Epithelial cell of prostate (primary cell): ENCODE data around the gene FAM163B.
"Not testable (repeated sequence)": the region's sequence is repeated elsewhere in the genome, so short reads cannot be mapped to it uniquely, and the experiment has no call there.

Experiments used
- DNase-seq: peaks from one replicate; pipeline ENCODE4 v3.0.0-alpha.2; 2011; ENCODE audit warnings: low read depth, low spot score
- H3K27ac ChIP-seq: fragments of 450-650 bp; 2 replicates; pipeline ENCODE4 v1.5.1; 2017; ENCODE audit warnings: mild to moderate bottlenecking

FAM163B gene

DNA sequence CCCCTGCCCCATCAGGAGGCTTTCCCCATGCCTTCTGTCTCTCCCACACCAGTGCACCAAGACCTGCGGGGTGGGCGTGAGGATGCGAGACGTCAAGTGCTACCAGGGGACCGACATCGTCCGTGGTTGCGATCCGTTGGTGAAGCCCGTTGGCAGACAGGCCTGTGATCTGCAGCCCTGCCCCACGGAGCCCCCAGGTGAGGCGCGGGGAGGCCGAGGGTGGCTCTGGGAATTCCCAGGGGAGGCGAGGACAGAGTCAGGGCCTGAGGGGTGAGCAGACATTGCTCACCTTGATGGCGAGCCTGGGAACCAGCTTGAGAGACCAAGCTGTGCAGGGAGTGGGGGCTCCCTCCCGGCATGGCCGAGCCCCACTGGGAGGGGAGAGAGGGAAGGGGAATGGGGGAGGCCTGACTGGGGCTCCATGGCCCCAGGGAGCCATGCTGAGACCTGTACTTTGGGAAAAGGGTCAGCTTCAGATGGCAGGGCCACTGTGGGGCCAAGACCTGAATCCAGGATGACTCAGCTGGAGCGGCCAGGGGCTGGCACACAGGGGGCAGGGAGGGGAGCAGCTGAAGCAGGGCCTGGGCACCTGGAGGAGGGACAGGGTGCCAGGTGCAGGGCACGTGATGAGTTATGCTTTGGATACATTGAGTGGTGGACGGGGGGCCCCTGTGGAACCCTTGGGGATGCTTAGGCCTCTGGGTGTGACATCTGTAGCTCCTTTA lies 35.2 kb downstream of the FAM163B start:
- no peak overlapping the region for H3K27ac ChIP-seq

DNA sequence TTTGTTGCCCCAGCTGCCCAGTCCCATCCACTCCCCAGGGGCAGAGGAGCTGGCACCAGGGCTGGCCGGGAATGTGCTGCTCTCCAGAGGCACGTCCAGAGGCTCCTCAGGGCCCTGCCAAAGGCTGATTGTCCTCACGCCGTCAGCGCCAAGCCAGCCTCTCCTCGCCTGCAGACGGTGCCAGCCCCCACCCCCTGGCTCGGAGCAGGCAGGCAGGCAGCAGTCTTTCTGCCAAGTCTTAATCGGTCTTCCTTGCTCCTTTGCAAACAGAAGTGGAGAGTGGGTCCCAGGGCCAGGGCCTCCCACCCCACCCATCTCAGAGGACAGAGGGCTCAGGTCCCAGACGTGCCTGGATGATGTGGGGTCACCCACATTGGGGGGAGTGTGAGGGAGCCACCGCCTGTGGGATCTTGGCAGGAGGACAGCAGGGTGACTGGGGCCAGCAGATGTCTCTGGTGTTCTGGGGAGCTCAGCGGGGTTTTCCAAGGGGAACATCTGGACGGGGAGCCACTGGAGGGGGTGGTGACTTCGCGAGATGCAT lies 36.3 kb downstream of the FAM163B start:
- no peak overlapping the region for H3K27ac ChIP-seq
- DNase-seq = no peak

More for the DNA sequence above, 35.2 kb downstream of the FAM163B start:
- no peak for DNase-seq

DNA sequence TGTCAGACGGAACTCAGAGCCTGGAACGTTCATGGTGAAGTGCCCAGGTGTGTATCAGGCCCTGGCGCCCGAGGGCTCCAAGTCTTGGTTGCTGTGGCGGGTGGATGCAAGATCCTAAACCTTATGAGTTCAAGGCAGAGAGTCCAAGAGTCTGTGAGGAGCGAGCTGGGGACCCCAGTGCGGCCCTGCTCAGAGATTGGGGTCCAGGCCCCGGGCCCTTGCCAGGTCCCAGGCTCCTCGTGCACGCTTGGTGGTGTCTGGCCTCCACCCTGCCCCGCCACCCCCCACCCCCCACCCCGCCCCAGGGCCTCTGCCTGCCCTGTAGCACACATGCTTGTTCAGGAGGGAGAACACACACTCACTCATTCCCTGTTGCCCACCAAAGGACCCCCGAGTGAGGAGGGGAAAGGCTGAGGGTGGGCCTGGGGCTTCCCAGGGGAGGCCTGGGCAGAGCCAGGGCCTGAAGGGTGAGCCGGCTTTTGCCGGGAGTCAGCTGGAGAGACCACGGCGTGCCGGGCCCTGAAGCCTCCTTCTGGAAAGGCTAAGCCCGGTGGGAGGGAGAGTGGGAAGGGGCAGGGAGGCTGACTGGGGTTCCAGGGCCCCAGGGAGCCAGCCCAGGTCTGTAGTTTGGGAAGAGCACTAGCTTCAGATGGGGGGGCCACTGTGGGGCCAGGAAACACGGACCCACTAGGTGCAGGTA lies 37.1 kb downstream of the FAM163B start:
- no peak overlapping the region for H3K27ac ChIP-seq
- DNase-seq = no peak

DNA sequence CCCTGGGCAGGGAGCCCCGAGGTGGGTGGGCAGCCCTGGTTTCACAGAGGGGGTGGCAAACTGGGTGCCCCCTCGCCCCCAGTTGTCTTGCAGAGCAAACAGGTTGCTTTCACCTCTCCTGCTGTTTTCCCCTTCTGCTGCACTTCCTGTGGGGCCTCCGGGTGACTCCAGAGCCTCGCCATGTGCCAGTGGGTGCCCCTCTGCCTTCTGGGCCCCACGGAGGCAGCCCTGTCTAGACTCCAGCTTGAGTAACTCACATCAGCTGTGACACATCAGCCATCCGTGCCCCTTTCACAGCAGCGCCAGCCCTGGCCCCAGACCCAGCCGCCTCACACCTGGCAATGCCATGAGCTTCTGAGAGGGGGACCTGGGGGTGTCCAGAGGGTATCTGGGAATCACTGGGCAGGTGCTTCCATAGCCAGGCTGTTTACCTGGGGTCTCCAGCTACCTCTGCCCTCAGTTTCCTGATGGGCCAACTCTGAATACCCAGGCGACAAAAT lies 37.7 kb downstream of the FAM163B start:
- H3K27ac ChIP-seq = no peak overlapping the region
- no peak for DNase-seq

DNA sequence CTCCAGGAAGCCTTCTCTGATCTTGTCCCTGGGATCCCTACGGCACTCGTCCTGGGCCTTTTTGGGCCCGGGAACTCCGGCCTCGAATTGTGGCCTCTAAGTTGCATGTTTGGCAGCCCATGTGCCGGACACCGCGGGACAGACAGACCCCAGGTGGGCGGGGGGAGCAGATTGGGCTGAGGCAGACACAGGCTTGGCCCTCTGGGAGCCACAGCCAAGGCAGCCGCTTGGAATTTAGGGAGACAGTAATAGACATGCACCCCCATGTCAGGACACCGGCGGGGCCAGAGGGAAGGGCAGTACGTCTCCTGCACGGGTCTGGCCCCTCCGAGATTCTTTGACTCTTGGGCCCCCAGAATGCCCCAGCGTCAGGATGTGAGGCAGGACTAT lies 38.5 kb downstream of the FAM163B start:
- no peak overlapping the region for H3K27ac ChIP-seq
- DNase-seq = no peak

DNA sequence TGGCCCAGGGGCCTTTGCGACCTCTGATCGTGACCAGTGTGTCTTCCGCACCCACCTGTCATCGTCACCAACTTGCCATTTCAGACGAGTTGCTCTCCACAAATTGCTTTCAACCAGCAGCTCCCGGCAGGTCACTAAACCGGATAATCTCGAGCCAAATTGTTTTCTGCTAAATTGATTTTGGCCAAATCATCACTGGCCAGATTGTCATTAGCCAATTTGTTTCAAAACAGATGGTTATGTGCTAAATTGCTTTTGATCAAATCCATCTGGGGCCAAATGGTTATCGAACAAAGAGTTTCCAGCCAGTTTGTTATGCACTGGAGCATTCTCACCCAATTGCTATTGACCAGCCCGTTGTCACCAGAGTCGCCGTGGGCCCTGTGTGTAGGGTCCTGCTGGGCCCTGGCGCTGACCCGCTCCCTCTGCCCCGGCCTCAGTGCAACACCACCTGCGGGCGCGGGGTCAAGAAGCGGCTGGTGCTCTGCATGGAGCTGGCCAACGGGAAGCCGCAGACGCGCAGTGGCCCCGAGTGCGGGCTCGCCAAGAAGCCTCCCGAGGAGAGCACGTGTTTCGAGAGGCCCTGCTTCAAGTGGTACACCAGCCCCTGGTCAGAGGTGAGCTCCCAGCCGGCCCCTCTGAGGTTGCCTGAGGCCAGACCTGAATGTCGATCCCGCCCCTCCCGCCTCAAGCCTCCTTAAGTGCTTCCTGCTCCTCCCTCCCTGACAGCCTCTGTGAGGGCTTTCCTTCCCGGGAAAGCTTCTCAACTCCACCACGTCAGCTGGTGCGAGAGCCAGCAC lies 39.1 kb downstream of the FAM163B start:
- DNase-seq = no peak

DNA sequence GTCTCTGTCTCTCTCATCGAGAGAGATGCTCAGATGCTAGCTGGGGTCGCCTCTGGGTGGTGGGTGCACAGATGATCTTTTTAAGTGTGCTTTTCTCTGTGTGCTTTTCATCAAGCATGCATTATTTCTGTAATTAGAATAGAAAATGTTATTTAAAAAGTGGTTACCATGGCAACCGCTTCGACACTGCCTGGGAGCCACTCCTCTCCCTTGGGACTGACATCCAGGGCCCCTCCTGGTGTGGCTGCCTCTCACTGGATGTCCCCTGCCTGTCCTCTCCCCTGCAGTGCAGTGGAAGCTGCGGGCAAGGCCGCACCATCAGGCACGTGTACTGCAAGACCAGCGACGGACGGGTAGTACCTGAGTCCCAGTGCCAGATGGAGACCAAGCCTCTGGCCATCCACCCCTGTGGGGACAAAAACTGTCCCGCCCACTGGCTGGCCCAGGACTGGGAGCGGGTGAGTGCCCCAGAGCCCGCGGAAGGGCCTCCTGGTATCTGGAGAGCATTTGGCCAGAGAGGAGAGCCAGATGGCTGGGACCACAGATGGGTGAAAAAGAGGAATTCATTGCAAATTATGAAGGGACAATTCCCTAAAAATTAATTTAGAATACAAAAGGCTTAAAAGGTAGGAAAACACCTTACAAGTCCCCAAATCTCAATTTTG lies 39.9 kb downstream of the FAM163B start:
- no peak for DNase-seq
- H3K27ac ChIP-seq = no peak overlapping the region

More for the DNA sequence above, 39.1 kb downstream of the FAM163B start:
- H3K27ac ChIP-seq = no peak overlapping the region

DNA sequence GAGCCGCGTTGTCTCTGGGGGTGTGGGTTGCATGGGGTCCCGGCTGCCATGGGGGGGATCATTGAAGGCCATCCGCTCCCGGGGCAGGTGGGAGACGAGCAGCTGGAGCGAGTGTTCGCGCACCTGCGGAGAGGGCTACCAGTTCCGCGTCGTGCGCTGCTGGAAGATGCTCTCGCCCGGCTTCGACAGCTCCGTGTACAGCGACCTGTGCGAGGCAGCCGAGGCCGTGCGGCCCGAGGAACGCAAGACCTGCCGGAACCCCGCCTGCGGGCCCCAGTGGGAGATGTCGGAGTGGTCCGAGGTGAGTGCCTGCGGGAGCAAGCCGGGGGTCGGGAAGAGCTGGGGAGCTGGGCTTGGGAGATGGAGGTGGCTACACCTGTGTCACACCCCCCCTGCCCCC lies 41.0 kb downstream of the FAM163B start:
- DNase-seq = no peak

DNA sequence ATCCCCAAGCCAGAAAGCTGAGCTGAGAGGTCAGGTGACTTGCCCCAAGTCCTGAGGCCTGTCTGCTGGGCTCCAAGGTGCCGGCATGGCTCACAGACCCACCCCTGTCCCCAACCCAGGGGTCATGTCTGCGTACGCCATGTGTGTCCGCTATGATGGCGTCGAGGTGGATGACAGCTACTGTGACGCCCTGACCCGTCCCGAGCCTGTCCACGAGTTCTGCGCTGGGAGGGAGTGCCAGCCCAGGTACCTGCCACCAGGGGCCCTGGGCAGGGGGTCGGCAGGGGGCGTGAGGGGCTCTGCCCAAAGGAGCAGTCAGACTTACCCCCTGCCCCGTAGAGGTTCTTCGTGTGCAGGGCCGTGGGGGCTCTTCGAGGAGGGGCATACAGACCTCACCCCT lies 42.4 kb downstream of the FAM163B start:
- no peak overlapping the region for H3K27ac ChIP-seq
- no peak for DNase-seq

More for the DNA sequence above, 41.0 kb downstream of the FAM163B start:
- H3K27ac ChIP-seq = no peak overlapping the region

DNA sequence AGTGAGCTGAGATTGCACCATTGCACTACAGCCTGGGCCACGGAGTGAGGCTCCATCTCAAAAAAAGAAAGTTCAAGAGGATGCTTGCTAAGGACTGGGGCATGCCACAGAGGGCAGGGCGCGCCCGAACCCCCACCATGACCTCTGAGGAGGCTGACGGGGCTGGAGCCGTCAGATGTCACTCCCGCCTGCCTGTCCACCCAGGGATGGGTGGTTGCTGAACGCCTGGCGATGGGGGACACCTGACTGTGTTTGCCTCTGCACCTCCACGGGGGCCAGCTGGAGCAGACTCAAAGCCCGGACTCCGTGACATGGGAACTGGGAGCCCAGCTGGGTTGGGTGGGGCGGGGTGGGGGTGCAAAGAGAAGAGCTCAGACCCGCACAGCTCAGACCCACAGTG lies 42.8 kb downstream of the FAM163B start:
- DNase-seq = no peak
- H3K27ac ChIP-seq = no peak overlapping the region

DNA sequence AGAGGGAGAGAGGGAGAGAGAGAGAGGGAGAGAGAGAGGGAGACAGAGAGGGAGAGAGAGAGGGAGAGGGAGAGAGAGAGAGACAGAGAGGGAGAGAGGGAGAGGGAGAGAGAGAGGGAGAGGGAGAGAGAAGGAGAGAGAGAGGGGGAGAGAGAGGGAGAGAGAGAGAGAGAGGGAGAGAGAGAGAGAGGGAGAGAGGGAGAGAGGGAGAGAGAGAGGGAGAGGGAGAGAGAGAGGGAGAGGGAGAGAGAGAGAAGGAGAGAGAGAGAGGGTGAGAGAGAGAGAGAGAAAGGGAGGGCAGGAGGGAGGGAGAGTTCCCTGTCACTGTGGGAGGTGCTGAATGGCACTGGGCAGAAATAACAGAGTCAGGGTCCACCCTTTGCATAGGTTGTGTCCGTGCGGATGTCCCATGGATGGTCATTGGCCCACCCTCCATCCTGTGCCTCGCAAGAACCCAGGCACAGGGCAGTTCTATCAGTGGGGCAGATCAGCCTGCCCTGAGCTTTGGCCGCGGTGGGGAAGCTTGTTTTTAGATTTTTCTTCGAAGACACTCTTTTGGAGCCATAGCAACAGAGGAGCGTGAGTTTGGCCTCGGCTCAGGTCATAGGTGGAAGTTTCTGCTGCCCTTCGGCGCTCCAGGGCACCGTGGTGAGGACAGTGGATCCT lies 44.6 kb downstream of the FAM163B start:
- no peak overlapping the region for H3K27ac ChIP-seq
- DNase-seq = no peak

DNA sequence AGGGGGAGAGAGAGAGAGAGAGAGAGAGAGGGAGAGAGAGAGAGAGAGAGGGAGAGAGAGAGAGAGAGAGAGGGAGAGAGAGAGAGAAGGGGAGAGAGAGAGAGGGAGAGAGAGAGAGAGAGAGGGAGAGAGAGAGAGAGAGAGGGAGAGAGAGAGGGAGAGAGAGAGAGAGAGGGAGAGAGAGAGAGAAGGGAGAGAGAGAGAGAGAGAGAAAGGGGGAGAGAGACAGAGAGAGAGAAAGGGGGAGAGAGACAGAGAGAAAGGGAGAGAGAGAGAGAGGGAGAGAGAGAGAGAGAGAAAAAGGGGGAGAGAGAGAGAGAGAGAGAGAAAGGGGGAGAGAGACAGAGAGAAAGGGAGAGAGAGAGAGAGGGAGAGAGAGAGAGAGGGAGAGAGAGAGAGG lies 45.4 kb downstream of the FAM163B start:
- DNase-seq = not testable (repeated sequence)

DNA sequence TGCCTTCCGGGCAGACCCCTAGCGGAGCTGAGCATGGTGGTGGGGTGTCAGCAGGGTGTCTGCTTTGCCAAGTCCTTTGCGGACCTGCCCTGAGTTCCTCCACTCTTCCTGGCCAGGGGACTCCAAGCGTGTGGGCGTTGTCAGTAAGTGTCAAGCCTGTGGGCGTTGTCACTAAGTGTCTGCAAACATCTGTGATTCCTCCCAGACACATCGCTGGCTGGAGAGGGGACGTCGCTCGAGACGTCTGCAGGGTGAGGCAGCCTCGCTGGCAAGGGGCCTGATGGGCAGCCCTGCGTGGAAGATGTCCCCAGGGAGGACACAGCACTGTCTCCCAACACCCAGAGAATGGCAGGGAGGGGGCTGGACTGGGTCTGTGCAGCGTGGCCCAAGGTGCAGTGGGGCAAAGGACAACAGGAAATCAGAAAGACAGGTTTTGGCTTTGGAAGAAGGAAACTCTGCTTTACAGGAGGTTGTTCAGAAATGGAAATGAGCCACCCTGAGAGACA lies 45.8 kb downstream of the FAM163B start:
- DNase-seq = no peak

More for the DNA sequence above, 45.4 kb downstream of the FAM163B start:
- not testable (repeated sequence) for H3K27ac ChIP-seq

DNA sequence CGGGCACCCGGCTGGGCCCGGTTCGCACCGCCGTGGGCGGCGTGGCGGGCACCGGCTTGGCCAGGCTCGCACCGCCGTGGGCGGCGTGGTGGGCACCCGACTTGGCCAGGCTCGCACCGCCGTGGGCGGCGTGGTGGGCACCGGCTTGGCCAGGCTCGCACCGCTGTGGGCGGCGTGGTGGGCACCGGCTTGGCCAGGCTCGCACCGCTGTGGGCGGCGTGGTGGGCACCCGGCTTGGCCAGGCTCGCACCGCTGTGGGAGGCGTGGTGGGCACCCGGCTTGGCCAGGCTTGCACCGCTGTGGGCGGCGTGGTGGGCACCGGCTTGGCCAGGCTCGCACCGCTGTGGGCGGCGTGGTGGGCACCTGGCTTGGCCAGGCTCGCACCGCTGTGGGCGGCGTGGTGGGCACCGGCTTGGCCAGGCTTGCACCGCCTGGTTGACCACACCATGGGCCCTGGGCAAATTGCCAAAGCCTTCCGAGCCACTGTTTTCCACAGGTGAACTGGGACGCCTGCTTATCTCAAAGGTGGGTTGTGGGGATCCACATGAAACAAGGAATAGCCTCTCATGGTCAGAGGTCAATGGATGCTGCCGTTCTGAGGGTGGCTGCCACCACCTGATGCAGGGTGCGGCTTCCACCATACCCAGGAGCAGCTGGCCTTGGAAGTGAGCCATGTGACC lies 46.4 kb downstream of the FAM163B start:
- no peak overlapping the region for H3K27ac ChIP-seq
- no peak for DNase-seq

More for the DNA sequence above, 45.8 kb downstream of the FAM163B start:
- no peak overlapping the region for H3K27ac ChIP-seq

DNA sequence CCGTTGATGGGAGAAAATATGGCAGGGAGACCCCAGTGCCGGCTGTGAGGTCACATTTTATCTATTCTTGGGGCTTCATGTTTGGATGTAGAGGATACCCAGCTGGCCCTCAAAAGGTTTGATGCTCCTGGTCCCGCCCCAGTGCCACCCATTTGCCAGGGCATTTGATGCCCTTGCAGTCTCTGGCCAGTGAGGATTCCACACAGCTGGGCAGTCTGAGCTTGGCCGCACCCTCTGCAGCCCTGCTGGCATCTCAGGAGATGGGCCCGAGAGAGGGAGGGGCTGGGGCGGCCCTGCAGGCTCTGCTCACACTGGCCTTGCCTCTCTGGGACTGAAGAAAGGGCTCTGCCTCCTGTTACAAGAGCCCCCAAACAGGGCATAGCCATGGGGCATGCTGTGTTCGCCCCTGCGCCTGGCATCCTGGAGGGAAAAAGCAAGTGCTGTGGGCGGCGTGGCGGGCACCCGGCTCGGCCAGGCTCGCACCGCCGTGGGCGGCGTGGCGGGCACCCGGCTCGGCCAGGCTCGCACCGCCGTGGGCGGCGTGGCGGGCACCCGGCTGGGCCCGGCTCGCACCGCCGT lies 47.1 kb downstream of the FAM163B start:
- DNase-seq = no peak
- H3K27ac ChIP-seq = no peak overlapping the region

DNA sequence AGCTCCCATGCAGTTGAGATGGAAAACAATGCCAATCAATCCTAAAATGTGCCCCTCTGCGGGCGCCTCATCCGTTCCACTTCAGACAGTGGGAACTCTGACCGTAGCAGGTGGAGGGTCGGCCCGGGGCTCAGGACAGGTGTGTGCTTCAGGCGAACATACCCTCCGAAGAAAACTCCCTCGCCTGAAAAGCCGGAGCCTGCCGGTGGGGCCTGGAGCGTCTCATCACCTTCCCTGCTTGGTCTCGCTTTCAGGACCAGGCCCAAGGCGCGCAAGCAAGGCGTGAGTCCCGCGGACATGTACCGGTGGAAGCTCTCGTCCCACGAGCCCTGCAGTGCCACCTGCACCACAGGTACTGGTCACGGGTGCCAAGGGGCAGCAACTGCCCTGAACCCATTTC lies 48.2 kb downstream of the FAM163B start:
- DNase-seq = no peak
- H3K27ac ChIP-seq = no peak overlapping the region

DNA sequence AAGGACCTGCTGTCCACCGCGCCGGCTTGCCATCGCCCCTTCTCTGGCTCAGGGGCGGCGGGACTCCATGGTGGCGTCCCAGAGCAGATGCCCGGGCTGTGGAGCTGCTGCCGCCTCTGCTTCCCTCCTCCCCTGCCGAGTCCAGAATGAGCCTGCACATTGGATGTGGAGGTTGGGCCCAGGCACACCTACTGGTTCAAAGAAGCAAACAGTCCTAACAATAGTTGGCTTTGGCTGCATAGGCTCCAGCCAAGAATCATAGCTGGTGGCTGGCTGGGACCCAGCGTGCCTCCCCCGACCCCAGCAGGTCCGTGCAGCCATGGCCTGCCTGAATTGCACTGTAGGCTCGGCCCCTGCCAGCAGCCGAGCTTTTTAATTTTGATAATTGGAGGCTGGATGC lies 48.9 kb downstream of the FAM163B start:
- no peak overlapping the region for H3K27ac ChIP-seq
- no peak for DNase-seq
